Mesothelial cell of epicardium (in vitro differentiated cells): ENCODE results near the gene TDRD12. TPM values are rescaled to one million over a fixed set of nuclear protein-coding genes. Genes with fewer than 3 reads are reported as not detected.
"Not testable (repeated sequence)": the region's sequence is repeated elsewhere in the genome, so short reads cannot be mapped to it uniquely, and the experiment has no call there.

ENCODE experiments used
- DNase-seq, 2 experiments: peaks; one replicate each; pipeline ENCODE4 v3.0.0; 2021; ENCODE audit warnings: low spot score in 2 of 2; ENCODE audit not compliant: unreplicated experiment in 2 of 2
- H3K27ac Mint-ChIP-seq: 2 replicates; pipeline ENCODE4 v1.8.0; 2021; ENCODE audit warnings: mixed read lengths
- H3K27me3 Mint-ChIP-seq: 2 replicates; pipeline ENCODE4 v1.8.0; 2021; ENCODE audit warnings: low read depth, mixed read lengths
- H3K36me3 Mint-ChIP-seq: 2 replicates; pipeline ENCODE4 v1.8.0; 2021; ENCODE audit warnings: mixed read lengths
- H3K4me1 Mint-ChIP-seq: 2 replicates; pipeline ENCODE4 v1.8.0; 2021; ENCODE audit warnings: mixed read lengths
- H3K4me3 Mint-ChIP-seq: 2 replicates; pipeline ENCODE4 v1.8.0; 2021; ENCODE audit warnings: mild to moderate bottlenecking, moderate library complexity, mixed read lengths
- H3K9me3 Mint-ChIP-seq: 2 replicates; pipeline ENCODE4 v1.8.0; 2021; ENCODE audit warnings: mixed read lengths
- CTCF ChIP-seq: fragments of 200-600 bp; sonication (generic); IDR thresholded peaks from one replicate; pipeline ENCODE4 v1.5.0; 2021; ENCODE audit warnings: antibody characterized with exemption; ENCODE audit not compliant: unreplicated experiment
- total RNA-seq: library from RNA; stranded (reverse); gene quantifications from 3 replicates; pipeline ENCODE4 v1.2.1, GENCODE V29; 2021

The TDRD12 gene
- total RNA-seq, 1 donor from 2014 or later, result 0.63 TPM

DNA sequence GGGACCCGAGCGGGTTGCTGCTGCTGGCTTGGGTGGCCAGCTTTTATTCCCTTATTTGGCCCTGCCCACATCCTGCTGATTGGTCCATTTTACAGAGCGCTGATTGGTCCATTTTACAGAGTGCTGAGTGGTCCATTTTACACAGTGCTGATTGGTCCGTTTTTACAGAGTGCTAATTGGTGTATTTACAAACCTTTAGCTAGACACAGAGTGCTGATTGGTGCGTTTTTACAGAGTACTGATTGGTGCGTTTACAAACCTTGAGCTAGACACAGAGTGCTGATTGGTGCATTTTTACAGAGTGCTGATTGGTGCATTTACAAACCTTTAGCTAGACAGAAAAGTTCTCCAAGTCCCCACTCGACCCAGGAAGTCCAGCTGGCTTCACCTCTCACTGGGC lies 19.4 kb upstream of the TDRD12 start:
- H3K4me3 Mint-ChIP-seq, H3K27me3 Mint-ChIP-seq, H3K4me1 Mint-ChIP-seq, H3K27ac Mint-ChIP-seq, DNase-seq: not testable (repeated sequence)
- H3K9me3 Mint-ChIP-seq, result peaks cover 17% of the 10 kb centered on the region
- peaks cover 58% of the 10 kb centered on the region for H3K36me3 Mint-ChIP-seq

DNA sequence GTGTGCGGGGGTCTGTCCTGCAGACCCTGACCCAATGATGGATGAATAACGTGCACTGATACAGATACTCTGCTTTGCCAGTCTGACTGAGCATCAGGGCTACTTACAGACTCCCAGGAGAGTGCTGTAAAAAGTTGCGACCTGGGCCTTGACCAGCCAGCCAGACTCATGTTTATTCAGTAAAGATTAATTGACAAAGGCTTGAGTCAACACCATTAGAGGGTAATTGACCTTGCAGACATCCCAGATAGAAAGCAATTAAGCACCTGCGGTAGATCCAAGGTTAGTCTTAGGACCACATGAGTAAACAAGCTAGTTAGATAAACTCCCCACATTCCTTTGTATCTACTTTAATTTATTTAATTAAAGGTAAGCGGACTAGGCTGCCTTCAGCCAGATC lies 17.6 kb upstream of the TDRD12 start:
- peaks cover 70% of the 10 kb centered on the region for H3K36me3 Mint-ChIP-seq
- peaks cover 26% of the 10 kb centered on the region for H3K9me3 Mint-ChIP-seq
- H3K27ac Mint-ChIP-seq, result no peak overlapping the region
- H3K4me1 Mint-ChIP-seq, result no peaks in the 10 kb centered on the region
- H3K4me3 Mint-ChIP-seq, result no peak overlapping the region
- DNase-seq, result no peak
- H3K27me3 Mint-ChIP-seq, result no peaks in the 10 kb centered on the region
- no peak for TF ChIP-seq CTCF

- Mint-ChIP-seq H3K9me3 (peaks cover 27% of the 10 kb centered on the region), H3K36me3 (peaks cover 58% of the 10 kb centered on the region)
- H3K4me1 Mint-ChIP-seq, H3K27me3 Mint-ChIP-seq, H3K4me3 Mint-ChIP-seq, DNase-seq, H3K27ac Mint-ChIP-seq: not testable (repeated sequence)
Measured at GRCh38 chr19:32704006-32704405, 15.6 kb upstream of the TDRD12 start.

- TF ChIP-seq CTCF, result no peak
- DNase-seq, result no peak
- Mint-ChIP-seq H3K27ac (no peak overlapping the region), H3K4me1 (no peaks in the 10 kb centered on the region), H3K36me3 (peaks cover 47% of the 10 kb centered on the region), H3K9me3 (peaks cover 17% of the 10 kb centered on the region), H3K4me3 (no peak overlapping the region), H3K27me3 (no peaks in the 10 kb centered on the region)
Measured at GRCh38 chr19:32708457-32708856, 11.1 kb upstream of the TDRD12 start.

- DNase-seq, result no peak
- Mint-ChIP-seq H3K36me3 (peaks cover 46% of the 10 kb centered on the region), H3K4me1 (no peaks in the 10 kb centered on the region), H3K27ac (no peak overlapping the region), H3K27me3 (no peaks in the 10 kb centered on the region), H3K4me3 (no peak overlapping the region), H3K9me3 (peaks cover 14% of the 10 kb centered on the region)
- no peak for TF ChIP-seq CTCF
Measured at GRCh38 chr19:32709032-32709431, 10.5 kb upstream of the TDRD12 start.

DNA sequence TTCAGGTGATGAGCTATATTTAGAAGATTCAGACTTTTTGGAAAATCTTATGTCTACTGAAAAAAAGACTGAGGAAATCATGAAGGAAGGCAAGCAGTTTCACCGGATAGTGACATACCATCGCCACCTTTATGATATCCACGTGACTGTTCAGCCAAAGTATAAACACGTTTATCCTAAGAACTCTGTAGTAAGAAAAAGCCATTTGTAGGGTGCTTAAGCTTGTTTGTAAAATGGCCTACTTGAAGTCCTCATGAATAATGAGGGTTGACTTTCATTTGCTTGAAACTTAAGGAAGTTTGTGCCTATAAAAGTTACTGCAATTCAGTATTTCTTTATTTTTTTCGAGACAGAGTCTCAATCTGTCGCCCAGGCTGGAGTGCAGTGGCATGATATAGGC lies 7.8 kb upstream of the TDRD12 start:
- peaks cover 38% of the 10 kb centered on the region for H3K36me3 Mint-ChIP-seq
- no peaks in the 10 kb centered on the region for H3K27me3 Mint-ChIP-seq
- H3K9me3 Mint-ChIP-seq, result peaks cover 3% of the 10 kb centered on the region

GRCh38 chr19:32716203-32716602 lies 3.4 kb upstream of the TDRD12 start:
- not testable (repeated sequence) for DNase-seq, H3K4me1 Mint-ChIP-seq, H3K27me3 Mint-ChIP-seq, H3K9me3 Mint-ChIP-seq, H3K4me3 Mint-ChIP-seq, H3K27ac Mint-ChIP-seq
- H3K36me3 Mint-ChIP-seq, result peaks cover 29% of the 10 kb centered on the region

More for the DNA sequence above, 7.8 kb upstream of the TDRD12 start:
- H3K27ac Mint-ChIP-seq, result no peak overlapping the region
- no peaks in the 10 kb centered on the region for H3K4me1 Mint-ChIP-seq
- TF ChIP-seq CTCF, result no peak
- H3K4me3 Mint-ChIP-seq, result no peak overlapping the region
- DNase-seq, result no peak
